Activated CD4-positive, CD25-positive, alpha-beta regulatory T cell treated with anti-CD3 and anti-CD28 coated beads, Interleukin-2, amount 50 U/mL, for 72 hours (primary cell): Measurements from ENCODE around the gene MALRD1.

Experiments used
- DNase-seq: peaks from one replicate; pipeline ENCODE4 v3.0.0; 2021

Gene MALRD1

GRCh38 chr10:19658622-19659233 lies 610.1 kb downstream of the MALRD1 start:
- no peak for DNase-seq

- DNase-seq: no peak
Observed at GRCh38 chr10:19659920-19660655, 611.5 kb downstream of the MALRD1 start.

- no peak for DNase-seq
Observed at GRCh38 chr10:19663344-19663743, 614.7 kb downstream of the MALRD1 start.

GRCh38 chr10:19668116-19668515 lies 619.5 kb downstream of the MALRD1 start:
- no peak for DNase-seq

GRCh38 chr10:19676063-19676462 lies 627.5 kb downstream of the MALRD1 start:
- no peak for DNase-seq

- no peak for DNase-seq
Observed at GRCh38 chr10:19683356-19683755, 634.8 kb downstream of the MALRD1 start.

- DNase-seq: no peak
Observed at GRCh38 chr10:19683960-19684359, 635.4 kb downstream of the MALRD1 start.

- DNase-seq: no peak
Observed at GRCh38 chr10:19688344-19688743, 639.7 kb downstream of the MALRD1 start.

- DNase-seq: no peak
Observed at GRCh38 chr10:19689231-19689630, 640.6 kb downstream of the MALRD1 start.

GRCh38 chr10:19699299-19699698 lies 650.7 kb downstream of the MALRD1 start:
- DNase-seq: no peak

- DNase-seq: no peak
Observed at GRCh38 chr10:19701427-19702052, 652.9 kb downstream of the MALRD1 start.

- DNase-seq: no peak
Observed at GRCh38 chr10:19702215-19702614, 653.6 kb downstream of the MALRD1 start.

- no peak for DNase-seq
Observed at GRCh38 chr10:19704544-19704943, 655.9 kb downstream of the MALRD1 start.

- DNase-seq: no peak
Observed at GRCh38 chr10:19705250-19705649, 656.6 kb downstream of the MALRD1 start.

GRCh38 chr10:19706904-19707303 lies 658.3 kb downstream of the MALRD1 start:
- DNase-seq: no peak

- no peak for DNase-seq
Observed at GRCh38 chr10:19707376-19707775, 658.8 kb downstream of the MALRD1 start.

GRCh38 chr10:19708031-19708430 lies 659.4 kb downstream of the MALRD1 start:
- no peak for DNase-seq

- DNase-seq: no peak
Observed at GRCh38 chr10:19710600-19710999, 662.0 kb downstream of the MALRD1 start.

GRCh38 chr10:19713159-19713558 lies 664.6 kb downstream of the MALRD1 start:
- DNase-seq: no peak

GRCh38 chr10:19713800-19714525 lies 665.4 kb downstream of the MALRD1 start:
- no peak for DNase-seq

- DNase-seq: no peak
Observed at GRCh38 chr10:19719284-19719683, 670.7 kb downstream of the MALRD1 start.

GRCh38 chr10:19724287-19724686 lies 675.7 kb downstream of the MALRD1 start:
- no peak for DNase-seq

GRCh38 chr10:19728376-19728775 lies 679.8 kb downstream of the MALRD1 start:
- no peak for DNase-seq

GRCh38 chr10:19728964-19729363 lies 680.4 kb downstream of the MALRD1 start:
- no peak for DNase-seq
